Measurements from ENCODE around the gene MDFIC. TPM values are rescaled to one million over a fixed set of nuclear protein-coding genes. Genes with fewer than 3 reads are reported as not detected.

MDFIC gene
- total RNA-seq, 1 donor from 2014 or later: 18.5 TPM

- no peaks in the 10 kb centered on the region for H3K27me3 Mint-ChIP-seq (ENCODE audit: unreplicated experiment)
- no peak overlapping the region for H3K4me3 Mint-ChIP-seq (ENCODE audit: unreplicated experiment)
- H3K9me3 Mint-ChIP-seq (ENCODE audit: unreplicated experiment): no peaks in the 10 kb centered on the region
- H3K36me3 Mint-ChIP-seq (ENCODE audit: unreplicated experiment): peaks cover 7% of the 10 kb centered on the region
- TF ChIP-seq CTCF (IDR thresholded peaks at IDR 0.05): no peak
- no peak for DNase-seq (ENCODE audit: extremely low spot score, unreplicated experiment)
- H3K4me1 Mint-ChIP-seq (ENCODE audit: unreplicated experiment): peaks cover 6% of the 10 kb centered on the region
- no peak overlapping the region for H3K27ac Mint-ChIP-seq (ENCODE audit: unreplicated experiment)
Measured at GRCh38 chr7:115019882-115020605, 98.2 kb downstream of the MDFIC start.

GRCh38 chr7:115023219-115023618 lies 101.3 kb downstream of the MDFIC start:
- no peak for DNase-seq (ENCODE audit: extremely low spot score, unreplicated experiment)
- no peak for TF ChIP-seq CTCF (IDR thresholded peaks at IDR 0.05)
- no peak overlapping the region for H3K27ac Mint-ChIP-seq (ENCODE audit: unreplicated experiment)
- no peaks in the 10 kb centered on the region for H3K27me3 Mint-ChIP-seq (ENCODE audit: unreplicated experiment)
- H3K4me1 Mint-ChIP-seq (ENCODE audit: unreplicated experiment): no peaks in the 10 kb centered on the region
- H3K36me3 Mint-ChIP-seq (ENCODE audit: unreplicated experiment): no peaks in the 10 kb centered on the region
- H3K9me3 Mint-ChIP-seq (ENCODE audit: unreplicated experiment): no peaks in the 10 kb centered on the region
- no peak overlapping the region for H3K4me3 Mint-ChIP-seq (ENCODE audit: unreplicated experiment)

- Mint-ChIP-seq H3K4me1 (ENCODE audit: unreplicated experiment) (no peaks in the 10 kb centered on the region), H3K27ac (ENCODE audit: unreplicated experiment) (no peak overlapping the region), H3K9me3 (ENCODE audit: unreplicated experiment) (no peaks in the 10 kb centered on the region), H3K36me3 (ENCODE audit: unreplicated experiment) (no peaks in the 10 kb centered on the region), H3K4me3 (ENCODE audit: unreplicated experiment) (no peak overlapping the region), H3K27me3 (ENCODE audit: unreplicated experiment) (no peaks in the 10 kb centered on the region)
- TF ChIP-seq CTCF (IDR thresholded peaks at IDR 0.05): no peak
- DNase-seq (ENCODE audit: extremely low spot score, unreplicated experiment): no peak
Measured at GRCh38 chr7:115024276-115024675, 102.4 kb downstream of the MDFIC start.

DNA sequence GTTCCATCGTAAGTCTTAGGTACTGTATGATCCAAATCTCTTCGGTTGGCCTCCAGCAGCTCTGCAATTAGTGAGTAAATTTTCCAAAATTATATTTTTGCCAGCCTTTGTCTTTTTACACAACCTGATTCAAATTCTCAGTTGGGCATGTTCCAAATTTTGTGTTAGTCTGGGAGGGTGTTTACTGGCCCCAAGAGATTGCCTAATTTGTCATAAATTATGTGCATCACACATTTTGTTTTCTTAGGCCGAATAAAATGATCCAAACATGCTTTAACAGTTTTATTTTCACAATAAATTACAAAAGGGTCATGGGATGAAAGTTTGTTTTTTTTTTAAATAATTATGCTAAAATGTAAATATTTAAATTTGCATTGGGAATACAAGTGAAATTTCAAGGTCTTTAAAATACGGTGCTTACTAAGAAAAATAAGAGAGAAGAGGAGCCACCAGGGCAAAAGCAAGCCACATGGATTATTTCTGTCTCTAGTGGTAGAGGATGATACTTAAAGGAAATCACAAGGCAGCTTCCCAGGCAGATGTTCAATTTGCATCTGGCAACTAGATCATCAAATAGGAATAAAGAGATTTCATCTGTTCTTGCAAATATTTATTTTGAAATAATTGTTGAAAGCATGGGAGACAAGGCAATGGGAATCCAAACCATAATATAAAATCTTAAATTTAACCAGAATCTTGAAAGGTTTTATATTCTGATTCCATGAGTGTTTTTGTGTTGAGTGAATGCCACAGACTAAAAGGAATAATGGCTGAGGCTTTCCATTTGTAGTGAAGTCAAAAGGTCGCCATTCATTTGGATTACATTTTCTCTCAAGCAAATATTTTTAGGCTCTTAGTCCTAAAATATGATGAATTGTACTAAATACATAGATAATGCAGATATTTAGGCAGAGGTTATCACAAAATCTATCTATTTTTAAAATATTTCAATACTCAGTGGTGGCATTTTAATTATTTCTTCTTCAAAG lies 111.1 kb downstream of the MDFIC start:
- TF ChIP-seq CTCF (IDR thresholded peaks at IDR 0.05): no peak
- no peak overlapping the region for H3K27ac Mint-ChIP-seq (ENCODE audit: unreplicated experiment)
- DNase-seq (ENCODE audit: extremely low spot score, unreplicated experiment): no peak
- H3K4me1 Mint-ChIP-seq (ENCODE audit: unreplicated experiment): no peaks in the 10 kb centered on the region
- H3K27me3 Mint-ChIP-seq (ENCODE audit: unreplicated experiment): no peaks in the 10 kb centered on the region
- no peaks in the 10 kb centered on the region for H3K9me3 Mint-ChIP-seq (ENCODE audit: unreplicated experiment)
- no peak overlapping the region for H3K4me3 Mint-ChIP-seq (ENCODE audit: unreplicated experiment)
- H3K36me3 Mint-ChIP-seq (ENCODE audit: unreplicated experiment): no peaks in the 10 kb centered on the region

DNA sequence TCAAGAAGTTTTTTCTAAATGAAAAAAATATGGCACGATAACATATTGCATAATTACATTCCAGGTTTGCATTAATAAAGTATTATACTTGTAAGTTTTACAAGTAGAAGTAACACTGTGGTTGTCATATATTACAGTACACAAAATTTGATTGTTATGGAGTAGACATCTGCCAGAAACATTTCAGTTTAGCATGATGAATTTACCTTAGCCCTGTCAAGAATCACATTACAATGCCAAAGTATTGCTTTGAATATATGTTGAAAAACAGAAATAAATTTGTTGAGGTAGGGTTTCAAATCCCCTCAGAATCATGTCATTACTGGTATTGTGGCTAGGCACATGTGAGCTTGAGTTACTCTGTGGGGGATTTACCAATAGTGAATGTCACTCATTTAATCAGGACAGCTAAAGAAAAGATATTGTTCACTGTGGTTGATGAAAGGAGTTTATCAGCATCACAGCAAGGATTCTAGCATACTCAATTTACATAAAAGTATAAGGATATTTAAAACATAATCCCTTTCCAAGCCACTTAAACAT lies 112.1 kb downstream of the MDFIC start:
- Mint-ChIP-seq H3K27ac (ENCODE audit: unreplicated experiment) (no peak overlapping the region), H3K4me3 (ENCODE audit: unreplicated experiment) (no peak overlapping the region)

More for the DNA sequence above, 112.1 kb downstream of the MDFIC start:
- H3K27me3 Mint-ChIP-seq (ENCODE audit: unreplicated experiment): no peaks in the 10 kb centered on the region
- no peaks in the 10 kb centered on the region for H3K36me3 Mint-ChIP-seq (ENCODE audit: unreplicated experiment)
- H3K4me1 Mint-ChIP-seq (ENCODE audit: unreplicated experiment): no peaks in the 10 kb centered on the region
- no peak for DNase-seq (ENCODE audit: extremely low spot score, unreplicated experiment)
- no peaks in the 10 kb centered on the region for H3K9me3 Mint-ChIP-seq (ENCODE audit: unreplicated experiment)
- no peak for TF ChIP-seq CTCF (IDR thresholded peaks at IDR 0.05)

Data from osteocyte (in vitro differentiated cells).